IPS-20b (cell line): ENCODE data around the gene PITPNC1.
"Not testable (repeated sequence)": the region's sequence is repeated elsewhere in the genome, so short reads cannot be mapped to it uniquely, and the experiment has no call there.

ENCODE experiments used
- H3K27ac ChIP-seq: one replicate; pipeline ENCODE4 v1.5.1; 2013; ENCODE audit warnings: low read length
- H3K27me3 ChIP-seq: 2 replicates; pipeline ENCODE4 v1.6.1; 2013; ENCODE audit warnings: mild to moderate bottlenecking, low read length, inconsistent platforms; ENCODE audit not compliant: insufficient read depth
- H3K36me3 ChIP-seq: 2 replicates; pipeline ENCODE4 v1.6.1; 2013; ENCODE audit warnings: low read depth, mild to moderate bottlenecking, inconsistent platforms, low read length, moderate library complexity; ENCODE audit not compliant: insufficient read depth
- H3K4me1 ChIP-seq: 2 replicates; pipeline ENCODE4 v1.6.1; 2013; ENCODE audit warnings: mild to moderate bottlenecking, control low read depth, inconsistent platforms, low read length, moderate library complexity; ENCODE audit not compliant: insufficient read depth
- H3K4me3 ChIP-seq: 2 replicates; pipeline ENCODE4 v1.5.1; 2013; ENCODE audit warnings: mild to moderate bottlenecking, low read length, inconsistent platforms
- H3K9ac ChIP-seq: 2 replicates; pipeline ENCODE4 v1.6.1; 2013; ENCODE audit warnings: low read depth, mild to moderate bottlenecking, inconsistent platforms, low read length, moderate library complexity
- H3K9me3 ChIP-seq: 2 replicates; pipeline ENCODE4 v1.6.1; 2013; ENCODE audit warnings: mild to moderate bottlenecking, low read depth, low read length, inconsistent platforms; ENCODE audit not compliant: insufficient read depth

The PITPNC1 gene

GRCh38 chr17:67474081-67474661 lies 97.1 kb downstream of the PITPNC1 start:
- H3K9me3 ChIP-seq: no peaks in the 10 kb centered on the region; the same call in 1 of the 2 replicates
- no peak overlapping the region for H3K27ac ChIP-seq
- peaks cover 27% of the 10 kb centered on the region; the same call in 1 of the 2 replicates for H3K4me1 ChIP-seq
- no peak overlapping the region for H3K4me3 ChIP-seq
- H3K27me3 ChIP-seq: no peaks in the 10 kb centered on the region
- H3K9ac ChIP-seq: no peak overlapping the region
- H3K36me3 ChIP-seq: no peaks in the 10 kb centered on the region

- Histone ChIP-seq H3K36me3 (no peaks in the 10 kb centered on the region), H3K27ac (no peak overlapping the region), H3K4me1 (peaks cover 29% of the 10 kb centered on the region; the same call in 1 of the 2 replicates), H3K9ac (no peak overlapping the region), H3K4me3 (no peak overlapping the region), H3K27me3 (no peaks in the 10 kb centered on the region), H3K9me3 (no peaks in the 10 kb centered on the region; the same call in 1 of the 2 replicates)
These were observed 98.3 kb downstream of the PITPNC1 start for GRCh38 chr17:67475161-67475937.

- peaks cover 29% of the 10 kb centered on the region; the same call in 1 of the 2 replicates for H3K4me1 ChIP-seq
- no peak overlapping the region for H3K27ac ChIP-seq
- H3K9ac ChIP-seq: no peak overlapping the region
- H3K4me3 ChIP-seq: no peak overlapping the region
- H3K36me3 ChIP-seq: no peaks in the 10 kb centered on the region
- H3K9me3 ChIP-seq: no peaks in the 10 kb centered on the region
- no peaks in the 10 kb centered on the region for H3K27me3 ChIP-seq
These were observed 99.8 kb downstream of the PITPNC1 start for GRCh38 chr17:67476787-67477335.

GRCh38 chr17:67477687-67478086 lies 100.6 kb downstream of the PITPNC1 start:
- Histone ChIP-seq H3K27me3 (no peaks in the 10 kb centered on the region), H3K27ac (no peak overlapping the region), H3K36me3 (no peaks in the 10 kb centered on the region), H3K4me3 (no peak overlapping the region), H3K9me3 (no peaks in the 10 kb centered on the region), H3K9ac (no peak overlapping the region), H3K4me1 (peaks cover 29% of the 10 kb centered on the region; the same call in 1 of the 2 replicates)

- no peak overlapping the region for H3K9ac ChIP-seq
- H3K27ac ChIP-seq: no peak overlapping the region
- H3K4me3 ChIP-seq: no peak overlapping the region
- H3K36me3 ChIP-seq: no peaks in the 10 kb centered on the region
- H3K9me3 ChIP-seq: no peaks in the 10 kb centered on the region
- H3K27me3 ChIP-seq: no peaks in the 10 kb centered on the region
- peaks cover 29% of the 10 kb centered on the region; the same call in 1 of the 2 replicates for H3K4me1 ChIP-seq
These were observed 101.4 kb downstream of the PITPNC1 start for GRCh38 chr17:67478401-67479041.

- no peak overlapping the region for H3K4me3 ChIP-seq
- H3K27ac ChIP-seq: no peak overlapping the region
- peaks cover 24% of the 10 kb centered on the region; the same call in 1 of the 2 replicates for H3K4me1 ChIP-seq
- H3K36me3 ChIP-seq: no peaks in the 10 kb centered on the region
- H3K9ac ChIP-seq: no peak overlapping the region
- no peaks in the 10 kb centered on the region for H3K27me3 ChIP-seq
- no peaks in the 10 kb centered on the region for H3K9me3 ChIP-seq
These were observed 102.1 kb downstream of the PITPNC1 start for GRCh38 chr17:67479148-67479547.

- not testable (repeated sequence) for H3K27me3 ChIP-seq, H3K9ac ChIP-seq, H3K9me3 ChIP-seq, H3K4me3 ChIP-seq, H3K27ac ChIP-seq, H3K36me3 ChIP-seq
- H3K4me1 ChIP-seq: peaks cover 18% of the 10 kb centered on the region; the same call in 1 of the 2 replicates
These were observed 103.9 kb downstream of the PITPNC1 start for GRCh38 chr17:67480959-67481358.

GRCh38 chr17:67481808-67482207 lies 104.7 kb downstream of the PITPNC1 start:
- H3K9me3 ChIP-seq: no peaks in the 10 kb centered on the region
- no peaks in the 10 kb centered on the region for H3K36me3 ChIP-seq
- H3K4me1 ChIP-seq: peaks cover 18% of the 10 kb centered on the region; the same call in 1 of the 2 replicates
- no peak overlapping the region for H3K9ac ChIP-seq
- H3K27me3 ChIP-seq: no peaks in the 10 kb centered on the region
- H3K4me3 ChIP-seq: no peak overlapping the region
- no peak overlapping the region for H3K27ac ChIP-seq

- peaks cover 18% of the 10 kb centered on the region; the same call in 1 of the 2 replicates for H3K4me1 ChIP-seq
- no peaks in the 10 kb centered on the region for H3K36me3 ChIP-seq
- H3K4me3 ChIP-seq: no peak overlapping the region
- H3K27ac ChIP-seq: no peak overlapping the region
- H3K27me3 ChIP-seq: no peaks in the 10 kb centered on the region
- H3K9me3 ChIP-seq: no peaks in the 10 kb centered on the region
- H3K9ac ChIP-seq: no peak overlapping the region
These were observed 105.7 kb downstream of the PITPNC1 start for GRCh38 chr17:67482764-67483163.

- no peak overlapping the region for H3K4me3 ChIP-seq
These were observed 107.2 kb downstream of the PITPNC1 start for GRCh38 chr17:67484261-67484660.

GRCh38 chr17:67485666-67486065 lies 108.6 kb downstream of the PITPNC1 start:
- no peak overlapping the region for H3K9ac ChIP-seq
- H3K36me3 ChIP-seq: no peaks in the 10 kb centered on the region
- no peak overlapping the region for H3K27ac ChIP-seq
- peaks cover 3% of the 10 kb centered on the region; the same call in 1 of the 2 replicates for H3K4me1 ChIP-seq
- H3K4me3 ChIP-seq: no peak overlapping the region
- H3K9me3 ChIP-seq: no peaks in the 10 kb centered on the region
- no peaks in the 10 kb centered on the region for H3K27me3 ChIP-seq

More at GRCh38 chr17:67484261-67484660, 107.2 kb downstream of the PITPNC1 start:
- H3K36me3 ChIP-seq: no peaks in the 10 kb centered on the region
- no peaks in the 10 kb centered on the region for H3K9me3 ChIP-seq
- H3K9ac ChIP-seq: no peak overlapping the region
- no peaks in the 10 kb centered on the region for H3K27me3 ChIP-seq
- H3K4me1 ChIP-seq: peaks cover 5% of the 10 kb centered on the region; the same call in 1 of the 2 replicates
- H3K27ac ChIP-seq: no peak overlapping the region
